ENCODE data around the gene ACSBG1. TPM values are rescaled to one million over a fixed set of nuclear protein-coding genes. Genes with fewer than 3 reads are reported as not detected.

The ACSBG1 gene
- total RNA-seq, 4 donors from 2014 or later = 0.09 to 0.31 TPM; not detected in 2

- Histone ChIP-seq H3K36me3 (peaks cover 12 to 95% (median 59%) of the 10 kb centered on the region in 3 donors), H3K4me3 (no peak overlapping the region), H3K9me3 (peaks cover 0 to 7% (median 0%) of the 10 kb centered on the region in 3 donors), H3K27me3 (no peaks in the 10 kb centered on the region), H3K27ac (no peak overlapping the region), H3K4me1 (no peaks in the 10 kb centered on the region)
- TF ChIP-seq POLR2A (IDR thresholded peaks at IDR 0.05) (no peak), CTCF (IDR thresholded peaks at IDR 0.05) (no peak)
- WGBS, 2 donors = 83 to 95% methylated on average over 5 of the region's 5 CpGs
- no peak for DNase-seq
- intact Hi-C loops (cut with DNase I) = no loop called here
Observed at GRCh38 chr15:78168608-78169007, 65.8 kb downstream of the ACSBG1 start.

- DNase-seq = no peak
- no peak overlapping the region for H3K4me3 ChIP-seq
- intact Hi-C loops (cut with DNase I) = no loop called here
Observed at GRCh38 chr15:78167227-78167888, 67.0 kb downstream of the ACSBG1 start.

DNA sequence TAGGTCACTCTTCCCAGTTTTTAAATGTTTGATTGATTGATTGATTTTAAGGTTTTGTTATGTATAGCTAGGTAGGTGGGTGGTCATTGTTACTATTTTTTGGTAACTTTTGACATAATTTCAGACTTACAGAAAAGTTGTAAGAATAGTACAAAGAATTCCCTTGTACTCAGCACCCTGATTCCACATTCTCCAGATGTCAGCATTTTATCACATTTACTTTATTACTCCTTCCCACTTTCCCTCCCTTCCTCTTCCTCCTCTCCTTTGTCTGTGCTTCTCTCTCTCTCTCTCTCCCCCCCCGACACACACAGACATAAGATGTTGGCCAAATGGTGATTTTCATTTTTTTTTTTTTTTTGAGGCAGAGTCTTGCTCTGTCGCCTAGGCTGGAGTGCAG, 70.4 kb downstream of the ACSBG1 start:
- no peaks in the 10 kb centered on the region for H3K9me3 ChIP-seq
- no peaks in the 10 kb centered on the region for H3K4me1 ChIP-seq
- no peak overlapping the region for H3K27ac ChIP-seq
- no peaks in the 10 kb centered on the region for H3K27me3 ChIP-seq
- no peak for TF ChIP-seq POLR2A (IDR thresholded peaks at IDR 0.05)
- TF ChIP-seq CTCF (IDR thresholded peaks at IDR 0.05) = no peak
- WGBS, 2 donors = 90 to 91% methylated on average over 2 of the region's 2 CpGs
- intact Hi-C loops (cut with DNase I) = no loop called here
- H3K4me3 ChIP-seq = no peak overlapping the region
- peaks cover 20 to 100% (median 58%) of the 10 kb centered on the region in 3 donors for H3K36me3 ChIP-seq
- DNase-seq = no peak

More at GRCh38 chr15:78167227-78167888, 67.0 kb downstream of the ACSBG1 start:
- H3K36me3 ChIP-seq = peaks cover 12 to 100% (median 59%) of the 10 kb centered on the region in 3 donors
- H3K27ac ChIP-seq = no peak overlapping the region
- TF ChIP-seq POLR2A (IDR thresholded peaks at IDR 0.05) (no peak), CTCF (IDR thresholded peaks at IDR 0.05) (no peak)
- no peaks in the 10 kb centered on the region for H3K4me1 ChIP-seq
- 83 to 87% methylated on average over 10 of the region's 10 CpGs for WGBS, 2 donors
- peaks cover 0 to 7% (median 0%) of the 10 kb centered on the region in 3 donors for H3K9me3 ChIP-seq
- no peaks in the 10 kb centered on the region for H3K27me3 ChIP-seq

- H3K4me1 ChIP-seq = peaks cover 0 to 3% (median 0%) of the 10 kb centered on the region in 3 donors
- H3K27ac ChIP-seq = no peak overlapping the region
- no peak overlapping the region for H3K4me3 ChIP-seq
- H3K27me3 ChIP-seq = no peaks in the 10 kb centered on the region
- no peaks in the 10 kb centered on the region for H3K9me3 ChIP-seq
- peaks cover 19 to 97% (median 46%) of the 10 kb centered on the region in 3 donors for H3K36me3 ChIP-seq
- no peak for TF ChIP-seq CTCF (IDR thresholded peaks at IDR 0.05)
- no peak for TF ChIP-seq POLR2A (IDR thresholded peaks at IDR 0.05)
- no peak for DNase-seq
- intact Hi-C loops (cut with DNase I) = no loop called here
- 84 to 85% methylated on average over 9 to 13 of the region's 13 CpGs for WGBS, 2 donors
Observed at GRCh38 chr15:78162038-78162437, 72.3 kb downstream of the ACSBG1 start.

DNA sequence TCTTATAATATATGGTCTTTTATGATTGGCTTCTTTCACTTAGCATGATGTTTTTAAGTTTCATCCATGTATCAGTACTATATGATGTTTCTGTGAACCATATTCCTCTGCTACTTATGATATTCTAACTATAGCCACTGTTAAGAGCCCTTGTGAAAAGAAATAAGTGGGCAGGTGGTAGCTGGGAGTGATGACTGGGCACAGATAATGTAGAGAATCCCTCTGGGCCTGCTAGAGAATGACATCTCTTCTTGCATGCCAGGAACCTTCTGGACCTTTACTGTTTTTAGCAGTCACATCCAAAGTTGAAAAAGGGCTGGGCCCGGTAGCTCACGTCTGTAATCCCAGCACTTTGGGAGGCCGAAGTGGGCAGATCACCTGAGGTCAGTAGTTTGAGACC, 75.0 kb downstream of the ACSBG1 start:
- intact Hi-C loops (cut with DNase I) = no loop called here
- H3K9me3 ChIP-seq = no peaks in the 10 kb centered on the region
- TF ChIP-seq CTCF (IDR thresholded peaks at IDR 0.05) (no peak), POLR2A (IDR thresholded peaks at IDR 0.05) (no peak)
- H3K27me3 ChIP-seq = no peaks in the 10 kb centered on the region
- no peak for DNase-seq
- peaks cover 14 to 71% (median 20%) of the 10 kb centered on the region in 3 donors for H3K36me3 ChIP-seq
- 97 to 100% methylated on average over 1 to 3 of the region's 3 CpGs for WGBS, 2 donors
- H3K4me3 ChIP-seq = no peak overlapping the region
- no peak overlapping the region for H3K27ac ChIP-seq
- H3K4me1 ChIP-seq = peaks cover 9 to 27% (median 12%) of the 10 kb centered on the region in 3 donors

Data from esophagus squamous epithelium (tissue), 5 donors.